NCI-H2196 treated with DMSO at 0.1 percent for 48 hours (cell line): ENCODE results near the gene ARRDC2.
"Not testable (repeated sequence)": the region's sequence is repeated elsewhere in the genome, so short reads cannot be mapped to it uniquely, and the experiment has no call there.

Experiments
- DNase-seq: peaks from one replicate; lab custom pipeline; 2025; ENCODE audit not compliant: unreplicated experiment; lab: John Stamatoyannopoulos, UW

Gene ARRDC2

DNA sequence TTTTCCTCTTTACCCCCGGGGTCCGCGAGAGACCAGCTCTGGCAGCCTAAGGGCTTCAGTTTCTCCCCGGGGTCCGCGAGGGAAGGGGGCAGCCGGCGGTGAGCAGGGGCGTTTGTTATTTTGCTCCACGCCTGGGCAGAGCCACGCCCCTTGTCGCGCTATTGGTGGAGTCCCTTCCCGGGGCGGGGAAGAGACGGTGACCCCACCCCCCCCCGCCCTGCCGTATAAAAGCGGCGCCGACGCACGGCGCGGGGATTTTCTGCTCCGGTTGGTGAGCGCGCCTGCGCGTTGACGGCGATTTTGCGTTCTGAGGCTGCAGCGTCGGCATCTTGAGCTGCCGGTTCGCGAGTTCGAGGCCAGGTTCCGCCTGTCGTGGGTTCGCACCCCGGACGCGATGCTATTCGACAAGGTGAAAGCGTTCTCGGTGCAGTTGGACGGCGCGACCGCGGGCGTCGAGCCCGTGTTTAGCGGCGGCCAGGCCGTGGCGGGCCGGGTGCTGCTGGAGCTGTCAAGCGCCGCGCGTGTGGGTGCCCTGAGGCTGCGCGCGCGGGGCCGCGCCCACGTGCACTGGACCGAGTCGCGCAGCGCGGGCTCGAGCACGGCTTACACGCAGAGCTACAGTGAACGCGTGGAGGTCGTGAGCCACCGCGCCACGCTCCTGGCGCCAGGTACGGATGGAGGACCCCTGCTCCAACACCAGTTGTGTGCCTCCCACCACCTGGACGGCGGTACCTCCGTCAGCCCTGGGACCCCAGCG lies at the start of gene ARRDC2:
Gene ARRDC2, plus strand, starts transcription at position 254 of the 757 bp plus-strand sequence. Its CDS starts 141 bp downstream, at position 395.
- no peak for DNase-seq

- DNase-seq = no peak
Observed at GRCh38 chr19:17963936-17964691, 43.9 kb upstream of the ARRDC2 start.

DNA sequence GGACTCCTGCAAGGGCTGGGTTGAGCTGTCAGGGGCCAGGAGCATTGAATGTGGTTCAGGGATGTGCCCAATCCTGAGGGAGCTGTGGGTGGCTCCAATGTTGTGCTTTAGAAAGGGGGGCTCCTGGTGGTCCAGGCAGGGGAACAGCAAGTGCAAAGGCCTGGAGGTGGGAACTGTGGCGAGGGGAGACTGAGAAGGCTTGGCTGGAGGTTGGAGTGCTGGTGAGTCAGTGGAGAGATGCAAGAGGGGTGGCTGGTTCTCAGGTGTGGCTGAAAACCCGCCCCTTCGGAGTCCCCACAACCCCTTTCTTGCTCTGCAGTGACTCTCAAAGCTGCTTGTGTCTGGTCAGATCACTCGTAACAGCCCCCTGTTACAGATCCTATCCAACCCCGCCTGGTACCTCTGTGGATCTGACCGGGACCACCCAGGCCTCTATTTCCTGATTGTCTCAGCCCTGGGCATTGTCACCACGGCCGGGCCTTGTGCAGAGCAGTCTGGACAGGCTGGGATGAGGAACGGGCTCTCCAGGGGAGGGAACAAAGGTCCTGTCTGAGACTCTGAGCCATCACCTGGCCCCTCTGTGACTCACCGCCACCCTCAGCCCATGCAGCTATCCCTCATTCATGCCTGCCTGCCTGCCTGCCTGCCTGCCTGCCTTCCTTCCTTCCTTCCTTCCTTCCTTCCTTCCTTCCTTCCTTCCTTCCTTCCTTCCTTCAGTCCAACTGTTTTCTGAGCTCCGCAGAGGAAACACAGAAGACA lies 42.4 kb upstream of the ARRDC2 start:
- no peak for DNase-seq

GRCh38 chr19:17966129-17966483 lies 41.9 kb upstream of the ARRDC2 start:
- no peak for DNase-seq

DNA sequence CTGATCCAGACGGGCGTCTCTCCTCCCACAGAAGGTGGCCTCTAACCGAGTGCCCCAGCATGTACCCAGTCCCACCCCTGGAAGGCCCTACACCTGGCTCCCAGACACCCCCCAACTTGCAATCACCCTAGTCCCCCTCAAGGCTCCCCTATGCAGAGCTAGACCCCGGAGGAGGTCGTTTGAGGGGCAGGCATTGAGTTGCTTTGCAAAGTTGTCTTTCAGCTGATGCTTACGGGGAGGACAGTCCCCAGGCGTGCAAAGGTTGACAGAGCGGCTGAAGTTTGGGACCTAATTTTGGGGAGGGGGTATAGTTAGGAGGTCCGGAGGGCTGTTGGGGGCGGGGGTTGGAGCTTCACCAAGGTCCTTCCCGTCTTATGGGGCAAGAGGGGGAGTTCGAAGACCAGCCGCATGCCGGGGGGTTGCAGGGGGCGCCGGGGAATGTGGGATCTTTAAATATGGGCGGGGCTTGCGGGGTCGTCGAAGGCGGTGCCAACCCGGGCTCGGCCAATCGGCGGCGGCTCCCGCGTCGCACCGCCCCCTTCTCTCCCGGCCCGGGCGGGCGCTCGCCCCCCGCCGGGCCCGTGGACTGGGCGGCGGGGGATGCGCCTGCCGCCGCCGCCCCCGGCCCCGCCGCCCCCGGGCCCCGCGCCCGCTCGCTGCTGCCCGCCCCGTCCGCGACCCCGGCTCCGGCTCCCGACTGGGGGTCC lies 41.3 kb upstream of the ARRDC2 start, which contains the start of gene KCNN1:
Gene KCNN1, plus strand, starts transcription at position 558 of the 707 bp plus-strand sequence. CDS start 6,782 bp downstream, outside the sequence.
- DNase-seq = no peak

DNA sequence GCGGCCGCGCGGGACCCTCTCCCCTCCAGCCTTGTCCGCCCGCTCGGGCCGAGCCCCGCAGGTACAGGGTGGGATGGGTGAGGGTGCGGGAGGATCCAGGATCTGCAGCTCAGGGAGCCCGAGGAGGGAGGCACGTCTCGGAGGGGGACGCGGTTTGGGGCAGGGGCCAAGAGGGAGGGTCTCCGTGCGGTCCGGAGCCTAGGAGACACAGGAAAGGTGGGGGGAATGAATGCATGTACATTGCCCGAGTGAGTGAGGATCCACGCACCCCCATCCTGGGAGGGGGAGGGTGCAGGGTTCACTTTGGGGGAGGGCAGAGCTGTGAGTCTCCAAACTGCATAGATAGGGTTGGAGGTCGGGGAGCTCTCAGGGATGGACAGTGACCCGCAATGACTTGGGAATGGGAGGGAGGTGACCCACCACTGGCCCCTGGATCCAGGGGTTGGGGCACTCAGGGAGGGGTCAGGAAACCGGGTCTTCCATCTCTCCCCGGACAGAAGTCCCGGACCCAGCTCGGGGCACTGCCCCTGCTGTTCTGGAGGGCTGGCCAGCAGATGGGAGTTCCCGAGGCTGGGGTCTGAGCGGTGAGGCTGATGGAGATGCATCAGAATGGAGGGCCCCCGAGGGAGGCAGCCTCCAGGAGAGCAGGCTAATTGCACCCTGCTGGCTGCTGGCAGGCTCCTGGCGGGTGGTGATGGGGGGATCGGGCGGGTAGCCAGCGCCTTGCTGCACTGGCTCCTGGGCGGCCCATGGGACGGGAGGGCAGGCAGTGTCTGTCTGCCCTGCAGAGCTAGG lies 40.5 kb upstream of the ARRDC2 start:
- no peak for DNase-seq

DNA sequence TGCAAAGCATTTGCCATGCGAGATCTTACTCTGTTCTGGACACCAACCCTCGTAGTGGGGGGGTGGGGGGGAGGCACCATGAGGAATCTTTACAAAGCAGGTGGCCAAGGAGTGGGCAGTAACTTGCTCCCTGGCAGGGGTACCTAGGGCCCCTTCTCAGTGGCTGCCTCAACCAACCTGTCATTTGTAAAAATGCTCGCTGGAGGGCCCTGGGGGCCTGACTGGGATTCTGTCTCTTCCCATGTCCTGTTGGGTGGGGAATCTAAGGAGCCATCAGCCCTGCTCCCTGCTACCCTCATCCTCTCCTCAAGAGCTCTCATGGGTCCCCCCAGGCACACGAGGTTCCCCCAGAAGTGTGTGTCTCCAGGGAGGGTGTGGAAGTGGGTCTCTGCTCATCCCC lies 39.6 kb upstream of the ARRDC2 start:
- no peak for DNase-seq

- no peak for DNase-seq
Observed at GRCh38 chr19:17969096-17969792, 38.7 kb upstream of the ARRDC2 start.

GRCh38 chr19:17972230-17972629 lies 35.7 kb upstream of the ARRDC2 start:
- DNase-seq = no peak

- no peak for DNase-seq
Observed at GRCh38 chr19:17973759-17974158, 34.2 kb upstream of the ARRDC2 start.

GRCh38 chr19:17974551-17974950 lies 33.4 kb upstream of the ARRDC2 start:
- DNase-seq = no peak

DNA sequence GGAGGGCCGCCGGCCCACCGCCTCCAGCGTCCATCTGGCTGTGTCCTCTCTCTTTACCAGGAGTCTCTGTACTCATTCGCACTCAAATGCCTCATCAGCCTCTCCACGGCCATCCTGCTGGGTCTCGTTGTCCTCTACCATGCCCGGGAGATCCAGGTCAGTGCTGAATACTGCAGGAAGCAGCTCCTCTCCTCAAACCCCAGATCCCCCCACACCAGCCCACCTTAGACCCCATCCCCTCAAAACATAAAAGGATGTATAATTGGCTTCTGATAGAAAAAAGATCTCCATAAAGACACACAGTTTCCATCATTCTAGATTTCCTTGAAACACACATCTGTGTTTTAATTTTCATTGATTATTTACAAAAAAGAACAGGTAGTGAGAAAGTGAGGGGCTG lies 32.9 kb upstream of the ARRDC2 start:
- DNase-seq = no peak

DNA sequence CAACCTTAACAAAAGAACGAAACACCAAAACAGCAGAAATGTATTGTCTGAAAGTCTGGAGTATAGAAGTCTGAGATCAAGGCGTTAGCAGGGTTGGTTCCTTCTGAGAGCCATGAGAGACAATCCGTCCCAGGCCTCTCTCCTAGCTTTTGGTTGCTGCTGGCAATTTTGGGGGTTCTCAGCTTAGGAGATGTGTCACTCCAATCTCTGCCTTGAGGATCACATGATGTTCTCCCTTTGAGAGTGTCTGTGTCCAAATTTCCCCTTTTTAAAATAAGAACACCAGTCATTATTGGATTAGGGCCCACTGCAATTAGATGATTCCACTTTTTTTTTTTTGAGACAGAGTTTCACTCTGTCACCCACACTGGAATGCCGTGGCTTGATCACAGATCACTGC lies 30.9 kb upstream of the ARRDC2 start:
- DNase-seq = no peak

GRCh38 chr19:17977488-17977887 lies 30.5 kb upstream of the ARRDC2 start:
- no peak for DNase-seq

GRCh38 chr19:17981611-17982010 lies 26.4 kb upstream of the ARRDC2 start:
- no peak for DNase-seq

- no peak for DNase-seq
Observed at GRCh38 chr19:17982430-17982829, 25.5 kb upstream of the ARRDC2 start.

DNA sequence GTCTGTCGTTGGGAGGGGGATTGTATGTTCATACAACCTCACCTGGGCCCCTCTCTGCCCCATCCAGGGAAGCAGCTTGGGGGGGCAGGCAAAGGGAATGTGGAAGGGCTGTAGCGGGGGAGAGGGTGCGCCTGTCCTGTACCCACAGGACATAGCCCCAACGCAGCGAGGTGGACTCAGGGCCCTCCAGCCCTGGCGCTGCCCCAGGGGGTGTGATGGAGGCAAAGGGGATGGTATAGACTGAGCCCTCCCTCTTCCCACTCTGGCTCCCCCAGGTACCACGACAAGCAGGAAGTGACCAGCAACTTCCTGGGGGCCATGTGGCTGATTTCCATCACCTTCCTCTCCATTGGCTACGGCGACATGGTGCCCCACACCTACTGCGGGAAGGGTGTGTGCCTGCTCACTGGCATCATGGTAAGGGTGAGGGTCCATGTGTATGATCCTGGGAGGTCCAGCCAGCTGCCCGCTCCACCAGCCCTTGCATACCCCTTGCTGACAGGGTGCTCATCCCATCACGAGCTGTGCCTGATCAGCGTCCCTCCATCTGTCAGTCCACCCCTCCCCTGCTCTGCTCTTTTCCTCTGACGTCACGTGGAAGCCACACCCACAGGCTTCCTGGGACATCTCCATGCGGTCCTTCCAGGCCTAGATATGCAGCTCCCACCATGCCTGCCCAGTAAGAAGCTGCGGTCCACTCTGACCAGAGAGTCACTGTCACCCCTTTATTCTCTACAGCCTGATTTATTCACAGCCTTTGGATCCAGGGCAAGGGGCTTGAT lies 22.7 kb upstream of the ARRDC2 start:
- no peak for DNase-seq

- not testable (repeated sequence) for DNase-seq
Observed at GRCh38 chr19:17986569-17986968, 21.4 kb upstream of the ARRDC2 start.

DNA sequence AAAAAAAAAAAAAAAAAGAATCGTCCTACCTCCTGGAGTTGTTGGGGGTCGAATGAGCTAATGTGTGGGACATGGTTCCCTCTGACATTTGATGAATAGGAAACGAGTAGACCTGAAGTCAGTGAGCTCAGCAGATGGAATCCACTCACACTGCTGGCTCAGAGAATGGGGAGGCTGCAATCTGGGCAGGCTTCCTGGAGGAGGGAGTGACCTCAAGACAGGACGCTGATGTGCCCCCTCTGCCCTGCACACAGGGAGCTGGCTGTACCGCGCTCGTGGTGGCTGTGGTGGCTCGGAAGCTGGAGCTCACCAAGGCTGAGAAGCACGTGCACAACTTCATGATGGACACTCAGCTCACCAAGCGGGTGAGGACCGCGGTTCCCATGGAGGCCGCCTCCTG lies 19.8 kb upstream of the ARRDC2 start:
- no peak for DNase-seq
